Right renal pelvis (tissue), 4 donors: ENCODE data around the gene CD44. TPM values are rescaled to one million over a fixed set of nuclear protein-coding genes. Genes with fewer than 3 reads are reported as not detected.
A peak's percentile ranks its signal among the peaks of the same experiment; 100 is the strongest.
"Not testable (repeated sequence)": the region's sequence is repeated elsewhere in the genome, so short reads cannot be mapped to it uniquely, and the experiment has no call there.

Experiments used
- DNase-seq, 4 donors: peaks; one replicate each; pipeline ENCODE4 v3.0.0-alpha.2; 2013; ENCODE audit warnings: low read depth in 4 of 4, low spot score in 3 of 4, missing footprints in 1 of 4
- polyA plus RNA-seq, 4 donors: library from polyadenylated mRNA; unstranded; fragments of 120-200 nt; gene quantifications; one replicate each; pipeline ENCODE4 v1.2.1, GENCODE V29; 2013; ENCODE audit not compliant: insufficient read length in 4 of 4

The CD44 gene
- 10 to 100 TPM; 11.6 to 15.2 (median 12.3) TPM for polyA plus RNA-seq

- no peak for DNase-seq
Observed at GRCh38 chr11:35138943-35139721, at the start of gene CD44. CD44 (plus strand) TSS chr11:35139171; CDS start chr11:35139304, 133 bp downstream.

DNA sequence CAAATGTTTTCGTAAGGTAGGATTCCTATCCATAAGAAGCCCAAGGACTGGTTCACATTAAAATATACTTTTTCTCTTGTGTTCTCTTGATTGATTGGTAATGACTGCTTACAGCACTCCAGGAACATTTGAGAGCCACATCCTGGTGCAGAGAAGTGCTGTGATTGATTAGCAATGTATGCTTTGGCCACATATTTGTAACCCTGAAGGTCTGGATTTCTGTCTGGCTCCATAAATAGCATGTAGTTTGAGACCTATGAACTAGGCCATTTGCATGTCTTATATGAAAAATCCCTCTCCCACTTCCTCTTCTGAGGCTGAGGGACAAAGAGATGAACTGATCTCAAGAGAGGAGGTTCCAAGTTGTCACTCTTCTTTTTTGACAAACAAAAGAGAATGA is 49.3 kb upstream of the CD44 start:
- no peak for DNase-seq

DNA sequence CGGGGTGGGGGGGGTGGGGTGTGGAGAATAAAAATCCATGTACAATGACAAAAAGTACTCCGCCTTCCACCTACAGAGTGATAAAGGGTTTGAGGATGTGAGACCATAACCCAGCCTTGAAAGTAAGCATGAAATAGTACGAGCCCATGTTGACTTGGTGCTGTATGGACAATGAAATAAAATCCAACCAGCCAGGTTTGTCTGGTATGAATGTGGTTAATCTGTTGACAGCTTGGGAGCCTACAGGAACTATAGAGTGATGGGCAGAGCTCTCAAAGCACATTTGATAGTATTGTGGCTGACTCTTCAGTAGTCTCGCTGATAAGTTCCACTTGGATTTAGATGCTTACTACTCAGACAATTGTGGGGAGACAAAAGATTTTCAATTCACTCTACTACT is 48.8 kb upstream of the CD44 start:
- DNase-seq, result no peak

- DNase-seq, result not testable (repeated sequence)
Observed at GRCh38 chr11:35090991-35091390, 48.0 kb upstream of the CD44 start.

DNA sequence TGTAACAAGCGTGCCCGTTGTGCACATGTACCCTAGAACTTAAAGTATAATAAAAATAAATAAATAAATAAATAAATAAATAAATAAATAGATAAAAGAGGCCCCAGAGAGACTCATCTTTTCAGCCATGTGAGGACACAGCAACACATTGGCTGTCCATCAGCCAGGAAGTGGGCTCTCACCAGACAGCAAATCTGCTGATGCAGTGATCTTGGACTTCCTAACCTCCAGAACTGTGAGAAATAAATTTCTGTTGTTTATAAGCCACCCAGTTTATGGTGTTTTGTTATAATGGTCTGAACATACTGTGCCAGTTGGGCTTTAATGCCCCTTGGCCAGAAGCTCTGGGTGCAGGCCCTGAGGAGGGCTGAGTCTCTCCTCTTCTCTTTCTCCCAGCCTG is 42.2 kb upstream of the CD44 start:
- no peak for DNase-seq

GRCh38 chr11:35097814-35098455 is 41.0 kb upstream of the CD44 start:
- no peak for DNase-seq

DNA sequence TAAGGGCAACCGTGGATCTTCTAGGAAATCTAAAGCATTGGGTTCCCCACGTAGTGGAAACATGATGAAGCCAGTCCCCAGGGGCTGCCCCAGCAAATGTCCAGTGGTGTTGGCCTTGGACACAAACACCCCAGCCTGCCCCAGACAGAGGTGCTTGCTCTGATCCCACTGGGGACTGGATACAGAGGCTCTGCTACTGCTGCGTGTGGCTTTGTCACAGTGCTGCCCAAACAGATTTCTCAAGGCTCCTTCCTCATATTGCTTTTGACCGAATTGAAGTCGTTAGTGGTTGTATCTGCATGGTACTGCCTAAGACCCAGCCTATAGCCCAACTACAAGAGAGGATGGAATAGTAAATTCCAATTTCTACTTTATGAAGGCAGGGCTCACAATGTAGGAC is 40.1 kb upstream of the CD44 start:
- DNase-seq, result no peak

DNA sequence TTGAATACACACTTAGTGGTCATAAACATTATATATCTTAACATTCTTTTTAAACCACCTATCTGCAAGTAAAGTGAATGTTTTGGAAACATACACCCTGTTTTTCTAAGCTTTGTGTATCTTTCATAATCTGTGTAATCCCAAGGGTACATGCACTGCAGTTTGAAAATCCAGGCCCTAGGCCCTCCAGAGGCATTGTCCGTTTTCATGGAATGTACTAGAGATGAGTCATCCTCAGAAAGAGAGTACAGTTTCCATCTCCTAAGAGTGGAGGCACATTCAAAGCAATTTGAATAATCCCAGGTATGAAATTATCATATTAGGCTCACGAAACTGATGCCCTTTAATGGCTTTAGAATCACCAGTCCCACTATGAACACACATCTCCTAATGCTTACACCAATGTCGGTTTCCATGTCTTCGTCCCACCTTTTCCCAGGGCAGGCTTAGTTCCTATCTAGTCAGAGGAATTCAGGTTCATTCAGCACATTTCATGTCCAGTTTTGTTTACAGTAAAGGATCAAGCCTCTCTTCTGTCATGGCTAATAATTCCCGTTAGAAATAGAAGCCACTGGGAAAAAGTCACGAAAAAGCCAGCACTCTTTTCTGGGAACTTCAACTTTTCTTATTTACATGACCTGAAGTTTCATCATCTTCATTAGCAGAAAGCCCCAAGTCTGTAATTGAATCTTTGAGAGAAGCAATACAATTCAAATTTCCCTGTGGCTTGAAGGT is 39.5 kb upstream of the CD44 start:
- no peak for DNase-seq

GRCh38 chr11:35100013-35100383 is 39.0 kb upstream of the CD44 start:
- DNase-seq, result peak in 1 of 4 donors; percentile 44

DNA sequence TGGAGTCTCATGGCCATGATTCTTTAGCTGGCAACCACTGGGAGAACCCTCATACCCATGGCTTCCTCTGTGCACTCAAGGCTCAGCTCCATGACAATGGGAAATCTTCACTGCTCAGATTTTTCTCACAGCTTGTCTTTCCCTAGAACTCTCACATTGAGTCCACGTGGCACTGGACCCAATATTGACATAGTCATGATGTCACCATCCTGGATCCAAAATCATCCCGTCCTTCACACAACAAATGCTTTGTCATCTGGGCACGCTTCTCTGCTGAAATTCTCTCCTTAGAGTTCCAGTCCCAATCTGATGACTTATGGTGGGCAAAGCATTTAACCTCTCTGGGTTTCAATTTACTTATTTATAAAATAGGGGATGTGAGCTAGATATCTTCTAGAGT is 37.7 kb upstream of the CD44 start:
- no peak for DNase-seq

- DNase-seq, result no peak
Observed at GRCh38 chr11:35102267-35102666, 36.7 kb upstream of the CD44 start.

DNA sequence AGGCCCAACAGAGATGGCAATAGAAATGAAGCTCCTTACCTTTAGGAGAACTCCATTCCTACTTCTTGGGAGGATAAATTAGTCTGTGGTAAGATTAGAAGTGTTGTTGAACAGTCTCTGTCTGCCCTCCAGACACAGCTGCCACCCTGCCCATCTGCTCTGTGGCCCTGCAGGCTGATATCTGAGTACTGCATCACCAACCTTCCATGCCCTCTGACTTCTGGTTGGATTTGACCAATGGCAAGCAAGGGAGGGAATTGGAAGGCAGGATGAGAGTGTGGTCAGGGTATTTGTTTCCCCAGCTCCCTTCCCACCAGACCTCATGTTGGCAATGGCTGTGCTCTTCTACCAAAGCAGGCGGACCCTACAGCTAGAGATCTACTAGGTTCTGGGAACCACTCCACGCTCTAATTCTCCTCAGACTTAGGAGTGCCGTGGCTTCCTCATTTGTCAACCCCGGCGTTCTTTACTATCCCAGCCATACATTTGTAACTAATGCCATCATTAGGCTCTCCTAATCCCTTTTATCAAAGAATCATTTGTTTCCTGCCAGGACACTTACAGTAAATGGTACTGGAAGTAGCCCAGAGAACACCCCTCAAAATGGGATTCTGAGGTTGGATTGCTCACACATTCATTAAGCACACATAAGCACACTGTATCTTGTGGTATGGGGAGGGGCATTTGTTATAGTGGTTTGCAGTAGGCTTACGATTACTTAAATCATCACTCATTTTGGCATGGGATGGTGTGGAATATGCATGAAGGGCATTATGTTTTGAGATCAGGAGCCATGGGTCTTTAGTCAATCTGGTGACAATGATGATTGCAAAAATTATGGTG is 35.4 kb upstream of the CD44 start:
- DNase-seq, result no peak

GRCh38 chr11:35104655-35105054 is 34.3 kb upstream of the CD44 start:
- no peak for DNase-seq

DNA sequence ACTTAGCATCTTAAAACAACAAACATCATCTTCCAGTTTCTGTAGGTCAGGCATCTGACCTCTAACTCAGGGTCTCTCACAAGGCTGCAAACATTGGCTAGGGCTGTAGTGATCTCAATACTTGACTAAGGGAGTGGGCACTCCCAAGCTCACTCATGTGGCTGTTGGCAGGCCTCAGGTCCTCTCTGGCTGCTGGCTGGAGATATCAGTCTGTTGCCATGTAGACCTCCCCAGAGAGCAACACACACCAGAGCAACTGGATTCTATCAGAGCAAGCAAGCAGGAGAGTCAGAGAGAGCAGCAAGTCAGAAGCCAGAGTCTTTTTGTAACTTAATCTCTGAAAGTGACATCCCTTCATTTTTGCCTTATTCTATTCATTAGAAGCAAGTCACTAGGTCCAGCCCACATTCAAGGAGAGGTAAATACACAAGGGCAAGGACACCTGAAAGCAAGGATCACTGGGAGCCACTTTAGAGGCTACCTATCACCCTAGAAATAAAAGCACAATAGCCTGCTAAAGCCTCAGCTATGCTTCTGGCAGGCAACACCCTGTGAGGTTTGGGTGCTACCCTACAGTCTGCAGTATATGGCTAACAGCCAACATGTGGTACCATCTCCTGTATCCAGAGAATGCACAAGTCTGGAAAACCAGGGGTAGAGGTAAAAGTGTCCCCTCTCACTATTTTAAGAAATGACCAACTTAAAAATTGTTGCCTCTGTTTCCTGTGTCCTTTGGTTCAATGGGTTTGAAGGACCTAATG is 33.5 kb upstream of the CD44 start:
- no peak for DNase-seq

GRCh38 chr11:35106595-35106994 is 32.4 kb upstream of the CD44 start:
- DNase-seq, result no peak

GRCh38 chr11:35107861-35108260 is 31.1 kb upstream of the CD44 start:
- no peak for DNase-seq

DNA sequence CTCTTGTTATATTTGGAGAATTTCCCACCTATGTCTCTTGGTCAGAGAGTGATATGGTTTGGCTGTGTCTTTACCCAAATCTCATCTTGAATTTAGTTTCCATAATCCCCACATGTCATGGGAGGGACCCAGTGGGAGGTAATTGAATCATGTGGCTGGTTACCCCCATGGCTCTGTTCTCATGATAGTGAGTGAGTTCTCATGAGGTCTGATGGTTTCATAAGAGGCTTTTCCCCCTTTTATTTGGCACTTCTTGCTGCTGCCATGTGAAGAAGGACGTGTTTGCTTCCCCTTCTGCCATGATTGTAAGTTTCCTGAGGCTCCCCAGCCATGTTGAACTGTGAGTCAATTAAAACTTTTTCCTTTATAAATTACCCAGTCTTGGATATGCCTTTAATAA is 30.6 kb upstream of the CD44 start:
- not testable (repeated sequence) for DNase-seq

- DNase-seq, result no peak
Observed at GRCh38 chr11:35109041-35109440, 29.9 kb upstream of the CD44 start.

- DNase-seq, result no peak
Observed at GRCh38 chr11:35109827-35110226, 29.1 kb upstream of the CD44 start.
